ENCODE results near the gene TSEN2.
"Not testable (repeated sequence)": the region's sequence is repeated elsewhere in the genome, so short reads cannot be mapped to it uniquely, and the experiment has no call there.

Gene TSEN2

DNA sequence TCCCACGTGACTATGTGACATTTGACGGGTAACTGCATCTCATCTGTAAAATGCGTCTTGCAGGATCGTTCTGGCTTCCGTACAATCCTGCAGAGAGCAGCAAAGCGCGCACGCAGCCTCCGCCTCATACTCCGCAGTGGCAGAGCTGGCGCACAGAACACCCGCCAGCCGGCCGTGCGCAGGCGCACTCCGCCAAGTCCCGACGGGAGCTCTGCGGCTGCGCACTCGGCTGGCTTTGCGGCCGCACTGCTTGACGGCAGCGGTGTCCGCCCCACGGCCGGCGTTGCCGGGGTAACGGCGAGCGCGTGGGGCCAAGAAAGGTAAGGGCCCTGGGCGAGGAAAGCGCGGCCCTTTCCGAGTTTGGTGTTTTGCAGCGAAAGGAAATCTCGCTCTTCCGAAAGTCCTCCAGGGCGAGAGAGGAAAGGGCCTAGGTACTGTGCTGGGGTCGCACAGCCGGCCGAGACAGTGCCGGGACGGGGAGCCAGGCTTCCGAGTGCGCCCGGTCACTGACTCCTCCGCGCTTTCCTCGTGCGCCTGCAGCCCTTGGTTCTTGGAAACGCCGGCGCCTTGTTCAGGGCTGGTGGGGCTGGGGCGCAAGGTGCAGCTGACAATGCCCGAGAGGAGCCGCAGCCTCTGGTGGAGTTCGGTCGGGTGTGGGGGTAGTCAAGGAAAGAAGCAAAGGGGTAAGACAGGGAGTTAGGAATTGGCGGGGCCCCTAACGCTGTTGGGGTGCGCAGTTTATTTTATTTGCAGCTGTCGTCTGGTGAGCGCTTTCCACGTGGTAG lies at the start of gene TSEN2:
TSEN2 (plus strand) TSS at position 283 of the 785 bp plus-strand sequence. CDS start 5,321 bp downstream, outside the sequence.
- peak; percentile 97 for DNase-seq

DNA sequence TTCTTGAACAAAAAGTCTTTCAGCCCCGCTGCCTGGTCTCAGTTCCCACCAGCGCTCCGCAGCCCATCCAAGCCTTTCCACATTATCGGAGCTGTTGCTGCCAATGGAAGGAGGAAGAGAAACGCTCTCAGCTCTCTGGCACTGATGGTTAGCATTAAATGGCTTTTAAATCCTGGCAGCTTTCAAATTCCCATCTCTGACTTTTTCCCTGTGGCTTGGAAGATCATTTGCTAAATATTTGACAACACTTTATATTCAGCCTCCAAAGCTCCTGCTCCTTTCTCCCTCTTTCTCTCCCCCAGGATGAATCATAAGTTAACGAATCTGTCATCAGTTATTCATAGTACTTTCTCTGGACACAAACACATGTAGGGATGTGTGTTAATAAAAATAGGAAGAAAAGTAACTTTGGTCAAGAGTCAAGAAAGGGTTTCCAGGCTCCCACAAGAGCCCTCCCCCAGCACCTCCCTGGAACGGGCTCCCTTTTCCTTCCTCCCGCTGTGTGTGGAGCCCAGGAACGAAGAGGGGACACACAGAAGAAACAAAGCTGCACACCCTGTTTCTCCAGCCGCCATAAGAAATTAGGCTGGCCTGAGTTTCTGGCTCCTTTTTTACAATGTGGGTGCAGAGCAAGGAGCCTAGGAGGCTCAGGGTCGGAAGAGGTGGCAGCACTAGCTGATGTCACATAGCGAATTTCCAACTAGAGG lies 47.6 kb upstream of the TSEN2 start:
- DNase-seq: no peak

DNA sequence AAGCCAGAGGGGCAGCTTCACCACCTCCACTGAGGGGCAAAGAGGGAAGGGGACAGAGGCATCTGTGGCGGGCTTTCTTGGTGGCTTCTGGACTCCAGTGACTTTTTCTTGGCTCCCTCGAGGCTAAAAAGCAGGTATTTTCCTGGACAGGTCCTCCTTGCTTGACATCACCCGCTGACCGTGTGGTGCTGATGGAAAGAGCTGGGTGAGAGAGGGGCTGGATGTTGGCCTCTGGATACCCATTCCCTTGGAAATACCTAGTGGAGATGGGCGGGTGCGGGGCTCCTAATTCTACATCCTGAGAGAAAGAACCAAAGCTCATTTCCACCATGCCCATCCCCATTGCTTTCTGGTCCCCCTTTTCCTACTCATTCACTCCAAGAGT lies 47.1 kb upstream of the TSEN2 start:
- no peak for DNase-seq

DNA sequence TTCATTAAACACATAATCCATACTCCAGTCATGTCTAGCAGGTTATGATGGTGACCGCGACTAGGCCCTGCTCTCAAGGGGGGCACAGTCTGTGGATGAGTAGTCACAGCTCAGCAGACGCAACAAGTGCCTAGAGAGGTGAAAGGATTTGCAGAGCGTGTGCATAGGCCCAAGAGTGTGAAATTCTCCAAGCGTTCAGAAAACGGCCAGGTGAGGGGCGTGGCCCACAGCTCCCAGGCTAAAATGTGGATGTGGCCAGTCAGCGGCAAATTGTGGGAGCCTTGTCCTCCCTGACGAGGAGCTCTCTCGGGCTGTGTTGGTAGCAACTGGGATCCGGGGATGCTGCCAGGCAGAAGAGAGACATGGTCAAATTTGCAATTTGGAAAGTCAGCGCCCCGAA lies 46.4 kb upstream of the TSEN2 start:
- no peak for DNase-seq

DNA sequence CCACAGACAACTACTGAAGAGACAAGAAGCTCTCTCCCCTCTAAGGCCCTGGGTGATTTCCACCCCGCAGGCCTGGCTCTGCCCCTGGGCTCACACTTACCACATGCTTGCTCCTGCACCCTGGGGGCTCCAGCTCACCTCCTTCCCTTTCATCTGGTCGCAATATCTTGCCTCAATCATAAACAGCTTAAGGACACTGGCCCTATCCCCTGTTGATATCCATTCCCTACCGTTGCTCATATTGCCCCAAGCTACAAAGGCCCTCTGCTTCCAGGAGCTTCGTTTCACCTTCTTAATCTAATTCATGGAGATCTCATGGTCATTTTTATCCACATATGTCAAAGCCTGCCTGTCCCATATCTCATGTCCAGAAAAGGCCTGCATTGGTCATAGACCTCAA lies 46.0 kb upstream of the TSEN2 start:
- no peak for DNase-seq

DNA sequence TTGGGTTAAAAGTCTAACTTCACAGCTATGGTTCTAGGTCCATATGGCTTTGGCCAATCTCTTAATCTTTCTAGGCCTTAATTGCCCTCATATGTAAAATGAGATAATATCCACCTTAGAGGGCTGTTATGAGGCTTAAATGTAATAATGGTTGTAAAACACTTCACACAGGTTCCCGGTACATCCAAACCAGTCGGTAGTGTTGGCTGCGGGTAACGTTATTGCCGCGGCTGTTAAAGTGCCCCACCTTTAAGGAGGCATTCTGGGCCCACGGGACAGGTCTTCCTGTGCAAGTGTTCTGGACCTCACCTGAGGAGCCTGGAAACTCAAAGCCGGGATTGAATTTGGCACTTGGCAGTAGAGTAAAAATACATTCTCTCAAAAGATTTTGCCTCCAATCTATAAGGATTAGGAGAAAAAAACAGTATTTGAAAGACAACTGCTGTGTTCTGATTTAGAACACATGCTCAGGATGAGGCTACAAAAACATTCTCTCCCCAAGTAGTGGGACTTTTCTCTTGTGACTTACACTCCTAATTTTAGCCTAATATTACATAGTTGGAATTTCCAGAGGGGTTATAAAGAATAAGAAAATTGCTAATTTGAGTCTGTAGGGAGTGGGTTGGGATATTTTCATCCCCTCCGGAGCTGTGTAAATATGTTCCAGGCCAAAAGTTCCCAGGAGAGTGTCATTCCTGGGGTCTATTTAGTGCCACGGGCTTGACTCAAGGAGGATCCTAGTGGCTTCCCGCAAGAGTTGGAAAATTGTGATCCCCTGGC lies 44.9 kb upstream of the TSEN2 start:
- DNase-seq: no peak

DNA sequence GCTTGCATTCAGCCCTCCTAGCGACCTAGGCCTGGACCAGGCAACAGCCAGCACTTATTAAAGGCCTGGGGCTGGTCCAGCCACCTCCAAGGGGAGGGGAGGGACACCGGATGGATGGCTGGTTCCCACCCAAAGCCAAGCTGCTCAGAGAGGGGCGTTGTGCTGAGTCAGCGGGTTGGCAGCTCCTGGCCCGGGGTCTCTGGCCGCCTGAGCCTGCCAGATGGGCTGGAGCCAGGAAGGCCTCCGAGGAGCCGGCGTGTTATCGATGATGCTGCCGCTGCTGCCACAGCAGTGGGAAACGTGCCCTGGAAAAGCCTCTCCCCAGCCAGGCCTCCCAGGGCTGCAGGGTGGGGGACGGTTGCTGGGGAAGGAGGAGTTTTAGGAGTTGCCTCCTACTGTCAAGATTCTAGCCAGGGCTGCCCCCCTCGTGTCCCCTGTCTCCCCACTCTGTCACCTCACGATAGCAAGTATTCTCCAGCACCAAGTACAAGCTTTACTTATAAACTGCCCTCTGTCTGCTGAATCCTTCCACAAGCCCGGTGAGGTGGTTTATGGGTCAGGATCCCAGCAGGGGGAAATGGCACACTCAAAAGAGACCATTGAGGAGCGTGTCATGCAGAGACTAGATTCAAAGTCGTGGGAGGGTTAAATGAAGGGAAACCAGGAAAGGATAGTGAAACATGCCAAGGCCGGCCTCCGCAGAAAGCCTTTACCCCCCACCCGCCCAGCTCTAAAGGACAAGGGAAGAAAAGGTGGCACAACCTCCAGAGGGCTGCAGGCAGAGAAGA lies 43.2 kb upstream of the TSEN2 start:
- no peak for DNase-seq

DNA sequence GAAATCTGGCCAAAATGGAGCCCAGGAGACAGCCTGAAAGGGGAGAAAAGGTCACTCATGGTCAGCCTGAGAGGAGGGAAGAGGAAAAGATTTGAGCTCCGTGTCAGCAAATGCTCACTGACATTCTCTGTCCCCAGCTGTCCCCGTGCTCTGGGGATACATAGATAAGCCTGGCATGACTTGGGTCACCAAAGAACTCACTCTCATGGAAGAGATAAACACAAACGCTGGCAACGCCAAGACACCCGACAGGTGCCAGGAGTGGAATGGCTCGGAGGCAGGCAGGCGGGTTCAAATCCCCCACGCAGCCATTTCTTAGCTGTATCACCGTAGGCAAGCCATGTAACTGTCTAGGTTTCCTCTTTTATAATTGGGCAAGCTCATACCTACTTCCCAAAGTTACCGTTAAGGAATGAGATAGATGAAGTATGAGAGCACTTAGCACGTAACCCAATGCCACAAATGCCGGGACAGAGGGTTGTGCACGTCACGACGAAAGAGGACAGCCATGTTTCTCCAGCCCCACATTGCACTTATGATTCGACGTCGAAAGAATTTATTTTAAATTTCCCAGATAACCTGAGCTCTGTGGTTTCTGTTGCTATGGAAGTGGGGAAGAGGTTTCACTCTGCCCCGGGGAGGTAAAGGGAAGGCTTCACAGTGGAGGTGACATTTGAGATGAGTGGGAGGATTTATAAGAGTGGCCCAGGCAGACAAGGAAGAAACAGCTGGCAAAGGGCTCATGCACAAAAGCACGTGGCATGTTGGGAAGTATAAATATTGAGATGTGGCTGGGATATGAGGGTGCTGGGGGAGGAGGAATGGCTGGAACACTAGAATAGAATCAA lies 41.4 kb upstream of the TSEN2 start:
- no peak for DNase-seq

DNA sequence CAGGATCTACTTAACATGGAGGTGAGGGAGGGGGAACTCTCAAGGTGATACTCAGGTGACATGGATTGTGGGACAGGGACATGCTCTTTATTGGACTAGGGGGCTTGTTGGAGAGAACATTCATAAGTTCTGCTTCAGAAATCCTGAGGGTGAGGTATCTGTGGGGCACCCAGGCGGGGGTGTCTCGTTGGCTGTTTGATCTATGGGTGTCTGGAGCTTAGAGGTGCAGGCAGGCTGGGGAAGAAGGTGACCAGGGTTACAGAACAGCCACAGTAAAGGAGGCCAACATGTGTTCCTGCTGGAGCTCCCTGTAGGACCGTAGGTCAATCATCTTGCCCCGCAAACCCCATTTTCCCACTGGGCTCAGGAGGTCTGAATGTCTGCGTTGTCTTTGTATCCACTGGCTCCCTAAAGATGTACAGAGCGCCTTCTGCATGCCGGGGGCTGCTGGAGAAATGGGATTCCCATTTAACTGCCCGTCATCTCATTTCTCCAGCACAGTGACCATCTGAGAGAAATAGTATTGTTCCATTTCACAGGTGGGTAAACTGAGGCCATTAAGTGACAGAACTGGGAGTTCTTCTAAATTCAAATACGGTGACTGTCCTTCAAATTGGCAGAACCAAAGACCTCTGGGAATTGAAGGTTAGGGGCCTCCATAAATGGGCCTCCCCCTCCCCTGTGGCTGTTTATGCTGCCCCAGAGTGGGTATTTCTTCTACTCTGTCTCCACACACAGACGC lies 40.3 kb upstream of the TSEN2 start:
- DNase-seq: no peak

DNA sequence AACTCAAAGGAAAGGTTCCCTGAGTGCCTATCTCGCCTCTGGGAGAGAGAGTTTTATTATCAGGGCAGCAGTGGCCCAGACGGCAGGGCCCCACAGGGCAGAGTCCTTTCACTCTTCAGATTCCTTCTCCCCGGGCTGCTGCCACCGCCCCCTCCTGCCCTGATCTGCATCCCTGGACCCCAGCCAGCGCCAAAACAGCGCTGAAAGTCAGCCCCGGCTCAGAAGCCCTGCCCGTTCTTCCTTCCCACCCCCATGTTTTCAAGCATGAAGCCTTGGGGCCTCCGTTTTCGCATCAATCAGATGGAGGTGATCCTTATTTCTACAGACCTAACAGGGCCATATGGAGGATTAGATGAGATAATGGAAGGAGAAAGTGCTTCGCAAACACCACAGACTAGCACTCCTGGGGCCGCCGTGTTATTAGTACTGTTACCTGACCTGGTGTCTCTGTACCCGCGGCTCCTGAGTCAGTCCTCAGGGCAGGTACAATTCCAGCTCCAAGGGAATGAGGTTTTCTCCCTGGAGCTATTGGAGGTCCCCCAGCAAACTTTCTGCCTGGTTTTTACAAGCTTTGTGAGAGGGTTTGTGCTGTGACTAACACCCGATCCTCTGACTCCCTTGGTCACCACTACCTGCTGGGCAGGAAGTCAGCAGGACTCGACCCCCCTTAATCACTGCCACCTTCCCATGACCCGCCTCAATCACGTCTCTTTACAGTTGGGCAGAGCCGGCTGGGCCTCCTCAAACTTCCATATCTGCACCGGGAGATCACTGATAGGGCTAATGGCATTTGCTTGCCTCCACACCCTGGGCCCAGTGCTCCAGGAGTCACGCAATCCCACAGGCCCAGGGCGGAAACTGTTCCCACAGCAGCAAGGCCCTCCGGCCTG lies 39.5 kb upstream of the TSEN2 start:
- DNase-seq: no peak

DNA sequence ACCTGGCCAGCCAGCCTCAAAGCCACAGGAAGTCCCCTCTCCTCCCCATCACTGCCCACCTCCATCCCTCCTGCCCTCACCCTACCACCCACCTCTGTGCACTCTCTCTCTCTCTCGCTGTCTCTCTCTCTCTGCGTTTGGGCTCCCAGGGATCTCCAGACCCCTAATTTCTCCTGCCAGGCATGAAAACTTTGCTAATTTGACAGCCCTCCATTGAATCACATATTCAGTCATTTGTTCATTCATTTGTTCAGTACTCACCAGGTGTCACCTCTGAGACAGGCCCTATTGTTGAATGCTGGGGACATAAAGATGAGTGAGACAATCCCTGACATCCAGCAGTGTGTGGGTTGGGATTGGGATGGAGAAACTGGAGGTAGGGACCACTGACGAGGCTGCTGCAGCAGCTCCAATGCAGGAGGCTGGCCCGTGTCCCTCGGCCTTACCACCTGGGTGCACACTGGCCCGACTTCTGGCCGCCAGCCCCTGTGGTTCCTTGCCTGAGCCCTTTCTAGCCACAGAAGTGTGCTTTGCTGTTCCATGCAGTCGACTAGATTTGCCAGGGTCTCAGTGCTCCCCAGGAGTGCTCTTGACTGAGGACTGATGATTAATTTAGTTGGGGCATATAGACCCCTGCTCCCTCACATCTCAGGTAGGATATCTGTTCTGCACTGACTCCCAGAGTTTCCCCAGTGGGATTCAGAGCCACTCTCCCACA lies 38.6 kb upstream of the TSEN2 start:
- no peak for DNase-seq

DNA sequence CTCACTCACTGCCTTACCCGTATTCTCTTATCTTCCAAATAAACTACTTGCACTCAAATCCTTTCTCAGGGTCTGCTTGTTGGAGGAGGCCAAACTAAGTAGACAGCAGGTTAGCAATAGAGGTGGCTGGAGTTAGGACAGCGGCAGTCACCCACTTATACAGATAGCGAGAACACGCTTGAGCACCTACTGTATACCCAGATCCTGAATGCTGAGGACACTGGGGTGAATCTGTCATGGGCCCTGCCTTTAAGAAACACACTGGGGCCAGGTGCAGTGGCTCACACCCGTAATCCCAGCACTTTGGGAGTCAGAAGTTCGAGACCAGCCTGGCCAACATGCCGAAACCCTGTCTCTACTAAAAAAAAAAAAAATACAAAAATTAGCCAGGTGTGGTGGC lies 38.0 kb upstream of the TSEN2 start:
- DNase-seq: no peak

DNA sequence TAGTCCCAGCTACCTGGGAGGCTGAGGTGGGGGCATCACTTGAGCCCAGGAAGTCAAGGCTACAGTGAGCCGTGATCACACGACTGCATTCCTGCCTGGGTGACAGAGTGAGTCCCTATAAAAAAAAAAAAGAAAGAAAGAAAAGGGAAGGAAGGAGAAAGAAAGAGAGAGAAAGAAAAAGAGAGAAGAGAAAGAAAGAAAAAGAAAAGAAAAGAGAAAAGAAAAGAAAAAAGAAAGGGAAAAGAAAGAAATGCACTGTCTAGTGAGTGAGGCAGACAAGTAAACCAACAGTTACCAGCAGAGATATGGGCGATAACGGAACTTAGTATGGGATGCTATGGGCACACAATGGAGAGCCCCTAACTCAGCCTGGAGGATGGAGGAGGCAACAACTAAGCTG lies 37.2 kb upstream of the TSEN2 start:
- DNase-seq: no peak

DNA sequence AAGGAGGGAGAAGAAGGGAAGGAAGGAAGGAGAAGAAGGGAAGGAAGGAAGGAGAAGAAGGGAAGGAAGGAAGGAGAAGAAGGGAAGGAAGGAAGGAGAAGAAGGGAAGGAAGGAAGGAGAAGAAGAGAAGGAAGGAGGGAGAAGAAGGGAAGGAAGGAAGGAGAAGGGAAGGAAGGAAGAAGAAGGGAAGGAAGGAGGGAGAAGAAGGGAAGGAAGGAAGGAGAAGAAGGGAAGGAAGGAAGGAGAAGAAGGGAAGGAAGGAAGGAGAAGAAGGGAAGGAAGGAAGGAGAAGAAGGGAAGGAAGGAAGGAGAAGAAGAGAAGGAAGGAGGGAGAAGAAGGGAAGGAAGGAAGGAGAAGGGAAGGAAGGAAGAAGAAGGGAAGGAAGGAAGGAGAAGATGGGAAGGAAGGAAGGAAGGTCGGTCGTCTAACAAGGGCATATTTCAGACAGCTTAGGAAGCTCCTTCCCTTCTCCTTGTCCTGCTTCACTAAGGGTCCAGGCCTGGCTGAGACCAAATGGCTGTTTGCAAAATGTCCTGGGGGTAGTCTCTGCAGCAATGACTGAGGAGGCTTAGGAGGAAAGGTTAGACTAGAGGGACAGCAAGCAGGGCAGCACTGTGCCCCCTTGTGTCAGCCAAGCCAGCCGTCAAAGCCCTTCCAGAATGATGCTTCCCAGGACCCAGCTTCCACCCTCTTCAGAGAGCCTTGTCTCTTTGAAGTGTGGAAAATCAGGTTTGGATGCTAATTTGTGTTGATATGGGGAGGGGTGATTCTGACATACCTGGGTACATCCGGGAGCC lies 35.7 kb upstream of the TSEN2 start:
- DNase-seq: not testable (repeated sequence)

DNA sequence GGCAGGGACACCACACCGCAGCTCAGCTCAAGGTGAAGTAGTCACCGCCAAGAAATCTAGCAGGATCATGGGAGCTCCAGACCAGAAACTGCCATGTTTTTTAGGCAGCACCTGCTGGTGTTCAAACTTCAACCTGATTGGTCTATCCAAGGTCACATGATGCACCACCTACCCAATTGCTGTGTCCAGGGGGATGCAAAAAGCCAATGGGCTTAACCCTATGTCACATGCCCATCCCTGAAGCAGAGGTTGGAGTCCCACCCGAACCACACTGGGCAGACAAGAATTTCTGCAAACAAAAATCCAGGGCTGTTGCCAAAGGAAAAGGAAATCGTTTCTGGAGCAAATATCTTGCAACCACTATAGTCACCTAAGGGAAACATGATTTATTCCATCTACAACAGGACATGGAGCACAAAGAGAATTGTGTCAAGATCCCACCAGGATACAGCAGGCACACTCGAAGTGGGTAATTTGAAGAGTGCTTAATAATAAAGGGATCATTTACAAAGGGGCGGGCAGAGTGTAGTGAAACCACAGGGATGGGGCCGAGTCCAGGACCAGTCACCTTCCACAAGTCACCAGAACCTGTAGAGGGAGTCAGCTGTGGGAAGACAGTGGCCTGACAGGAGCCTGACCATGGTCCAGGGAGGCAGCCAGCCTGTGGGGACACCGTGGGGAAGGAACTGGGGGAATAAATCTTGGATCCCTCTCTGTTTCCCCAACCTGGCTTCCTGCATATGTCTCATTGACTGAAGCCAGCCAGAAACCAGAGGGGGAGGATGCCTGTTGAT lies 34.2 kb upstream of the TSEN2 start:
- no peak for DNase-seq

DNA sequence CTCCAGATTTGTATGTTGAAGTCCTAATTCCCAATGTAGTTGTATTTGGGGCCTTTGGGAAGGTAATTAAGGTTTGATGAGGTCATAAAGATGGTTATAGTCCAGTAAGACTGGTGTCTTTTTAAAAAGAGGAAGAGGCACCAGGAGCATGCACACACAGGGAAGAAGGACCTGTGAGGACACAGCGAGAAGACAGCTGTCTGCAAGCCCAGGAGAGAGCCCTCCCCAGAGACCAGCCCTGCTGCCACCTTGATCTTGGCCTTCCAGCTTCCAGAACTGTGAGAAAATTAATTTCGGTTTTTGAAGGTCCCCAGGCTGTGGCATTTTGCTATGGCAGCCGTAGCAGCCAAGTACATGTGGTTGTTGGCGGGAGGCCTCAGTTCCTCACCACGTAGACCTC lies 32.8 kb upstream of the TSEN2 start:
- no peak for DNase-seq

DNA sequence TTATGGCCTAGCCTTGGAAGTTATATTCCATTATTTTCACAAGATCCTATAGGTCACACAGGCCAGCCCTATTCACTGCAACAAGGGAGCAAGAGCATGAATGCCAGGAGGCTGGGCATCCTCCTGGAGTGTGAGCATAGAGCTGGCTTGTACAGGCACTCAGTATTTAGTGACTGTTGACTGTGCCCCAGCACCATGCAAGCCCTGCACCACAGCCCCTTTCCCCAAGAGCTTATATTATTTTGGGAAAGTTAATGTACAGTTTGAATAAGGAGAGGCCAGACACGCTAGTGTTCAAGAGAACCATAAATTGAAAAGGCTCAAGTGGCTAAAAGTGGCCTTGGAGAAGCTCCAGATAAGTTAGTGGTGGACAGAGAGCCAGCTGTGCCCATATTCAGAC lies 32.3 kb upstream of the TSEN2 start:
- DNase-seq: no peak

All from 8988T (cell line).